Activated CD4-positive, CD25-positive, alpha-beta regulatory T cell treated with anti-CD3 and anti-CD28 coated beads, Interleukin-2, amount 50 U/mL, for 72 hours (primary cell): ENCODE data around the gene TRIM59.

Experiments used
- DNase-seq: peaks from one replicate; pipeline ENCODE4 v3.0.0; 2021

TRIM59 gene

GRCh38 chr3:160401291-160402095 is 48.1 kb downstream of the TRIM59 start:
- DNase-seq = no peak

DNA sequence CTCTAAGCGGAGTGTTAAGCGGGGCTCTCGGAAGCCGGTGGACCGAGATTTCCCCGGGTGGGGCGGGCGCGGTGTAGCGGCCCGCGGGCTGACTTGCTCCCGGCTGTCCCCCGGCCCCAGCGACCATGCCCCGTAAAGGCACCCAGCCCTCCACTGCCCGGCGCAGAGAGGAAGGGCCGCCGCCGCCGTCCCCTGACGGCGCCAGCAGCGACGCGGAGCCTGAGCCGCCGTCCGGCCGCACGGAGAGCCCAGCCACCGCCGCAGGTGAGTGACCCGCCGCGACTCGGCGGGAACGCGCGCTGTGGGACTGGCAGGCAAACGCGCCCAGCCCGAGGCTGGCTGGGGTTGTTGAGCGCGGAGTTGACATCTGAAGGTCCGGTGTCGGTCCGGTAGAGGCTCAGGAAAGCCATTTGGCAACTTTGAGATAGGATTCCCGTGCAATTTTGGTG is 48.9 kb downstream of the TRIM59 start:
- peak; percentile 47 for DNase-seq

DNA sequence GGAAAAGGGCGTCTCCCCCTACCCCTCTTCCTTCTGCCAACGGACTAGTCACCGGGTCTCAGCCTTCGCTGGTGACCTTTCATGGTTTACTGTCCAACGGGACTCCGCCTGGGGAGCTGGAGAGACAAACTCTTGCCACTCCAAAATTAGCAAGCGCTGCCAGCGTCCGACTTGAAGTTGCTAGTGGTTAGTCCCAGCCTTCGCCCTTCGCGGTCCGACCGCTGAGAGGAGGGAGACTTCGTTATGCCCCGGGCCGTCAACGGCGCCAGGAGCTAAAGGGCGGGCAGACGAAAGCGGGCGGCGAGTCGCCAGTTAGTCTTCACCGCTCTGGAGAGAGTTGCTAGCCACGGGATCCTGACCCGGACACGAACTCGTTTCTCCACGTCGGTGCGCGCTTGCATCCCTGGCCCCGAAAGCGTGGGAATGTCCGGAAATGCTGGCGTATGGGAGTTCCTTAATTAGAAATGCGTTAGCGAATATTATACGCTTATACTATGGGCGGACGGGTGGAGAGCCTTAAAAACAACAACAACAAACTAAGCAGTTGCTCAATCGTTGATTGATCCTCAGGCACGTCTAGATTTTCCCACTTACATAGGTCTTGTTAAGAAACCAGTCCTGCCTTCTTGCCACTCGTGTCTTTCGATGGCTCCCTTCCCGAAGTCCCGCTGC is 49.4 kb downstream of the TRIM59 start:
- peak; percentile 62 for DNase-seq

DNA sequence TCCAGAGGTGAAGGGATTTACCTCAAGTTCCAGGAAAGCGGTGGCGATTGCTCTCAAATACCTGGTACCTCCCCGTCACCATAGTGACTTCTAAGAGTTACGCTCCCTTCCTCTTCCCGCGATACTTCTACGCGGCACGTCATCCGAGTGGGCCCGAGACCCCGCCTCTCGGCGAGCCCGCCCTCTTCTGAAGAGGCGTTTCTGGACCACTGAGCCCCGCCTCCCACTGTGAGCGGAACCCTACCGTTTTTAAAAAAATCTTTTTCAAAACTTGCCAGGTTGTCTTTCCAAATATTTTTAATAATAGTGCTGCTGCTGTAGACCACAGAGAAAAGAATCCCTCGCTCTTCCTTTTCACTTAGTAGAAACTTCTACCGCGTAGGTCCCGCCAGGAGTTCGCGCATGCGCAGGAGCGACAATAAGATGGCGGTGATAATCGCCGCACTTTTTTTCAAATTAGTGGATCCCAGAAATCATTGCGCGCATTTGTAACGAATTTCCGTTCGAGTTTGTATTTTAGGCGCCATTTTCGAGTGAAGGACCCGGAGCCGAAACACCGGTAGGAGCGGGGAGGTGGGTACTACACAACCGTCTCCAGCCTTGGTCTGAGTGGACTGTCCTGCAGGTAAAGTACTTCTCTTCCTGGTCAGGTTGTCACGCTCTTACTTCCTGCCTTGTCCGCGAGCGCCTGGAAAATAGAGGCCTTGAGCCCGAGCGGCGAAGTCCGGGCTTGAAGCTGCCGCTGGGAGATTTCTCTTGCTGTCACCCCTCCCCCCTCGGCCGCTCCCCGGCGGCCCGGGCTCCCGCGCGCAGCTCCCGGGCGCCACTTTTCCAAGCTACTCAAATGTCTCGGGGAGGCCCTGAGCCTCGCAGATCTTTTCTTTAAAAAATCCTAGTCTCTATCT is 50.2 kb downstream of the TRIM59 start, which contains the start of the genes IFT80 and SMC4:
Gene IFT80 (minus strand): TSS at position 101 of the 905 bp plus-strand sequence. CDS start 14,625 bp downstream, outside the sequence.
Gene SMC4 (plus strand): TSS at position 526 of the 905 bp plus-strand sequence. CDS start 1,177 bp downstream, outside the sequence.
- DNase-seq = peak; percentile 91

- DNase-seq = no peak
Observed at GRCh38 chr3:160398820-160399124, 50.8 kb downstream of the TRIM59 start.

GRCh38 chr3:160395297-160395696 is 54.3 kb downstream of the TRIM59 start:
- no peak for DNase-seq

- no peak for DNase-seq
Observed at GRCh38 chr3:160394009-160394392, 55.6 kb downstream of the TRIM59 start.

GRCh38 chr3:160393346-160394008 is 56.1 kb downstream of the TRIM59 start:
- no peak for DNase-seq

DNA sequence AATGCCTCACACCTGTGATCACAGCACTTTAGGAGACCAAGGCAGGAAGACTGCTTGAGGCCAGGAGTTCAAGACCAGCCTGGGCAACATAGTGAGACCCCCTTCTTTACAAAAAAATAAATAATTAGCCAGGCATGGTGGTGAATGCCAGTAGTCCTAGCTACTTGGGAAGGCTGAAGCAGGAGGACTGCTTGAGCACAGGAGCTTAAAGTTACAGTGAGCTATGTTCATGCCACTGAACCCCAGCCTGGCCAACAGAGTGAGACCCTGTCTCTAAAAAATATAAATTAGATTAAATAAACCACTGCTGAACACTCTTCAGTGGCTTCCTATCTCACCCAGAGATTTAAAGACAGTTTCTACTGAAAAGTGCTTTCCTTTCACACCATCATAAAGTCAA is 56.8 kb downstream of the TRIM59 start:
- DNase-seq = no peak

DNA sequence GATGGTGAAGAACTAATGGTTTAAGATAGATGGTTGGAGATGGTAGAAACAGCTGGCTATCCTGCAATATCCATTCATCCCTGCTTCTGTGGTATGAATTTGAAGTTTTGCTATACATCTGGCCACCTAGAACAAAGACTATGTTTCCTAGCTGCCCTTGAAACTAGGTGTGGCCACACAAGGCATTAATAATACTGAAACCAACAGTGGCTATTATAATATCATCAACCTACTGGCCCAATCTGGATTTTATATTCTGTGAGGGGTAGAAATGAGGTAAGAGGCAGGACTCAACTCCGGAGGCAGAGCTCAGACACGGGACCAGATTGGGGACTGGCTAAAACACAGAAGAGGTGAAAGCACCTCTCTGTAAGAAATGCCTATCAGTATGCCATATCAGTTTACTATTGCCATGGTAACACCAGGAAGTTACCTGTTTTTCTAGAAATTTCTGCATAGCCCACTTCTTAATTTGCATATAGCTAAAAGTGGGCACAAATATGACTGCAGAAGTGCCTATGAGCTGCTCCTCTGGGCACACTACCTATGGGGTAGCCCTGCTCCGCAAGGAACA is 58.9 kb downstream of the TRIM59 start:
- no peak for DNase-seq
